Left renal cortex interstitium (tissue), 4 donors: ENCODE measurements around the gene KANSL3. TPM values are rescaled to one million over a fixed set of nuclear protein-coding genes. Genes with fewer than 3 reads are reported as not detected.
"Not testable (repeated sequence)": the region's sequence is repeated elsewhere in the genome, so short reads cannot be mapped to it uniquely, and the experiment has no call there.

Source experiments
- DNase-seq, 4 donors: peaks; one replicate each; pipeline ENCODE4 v3.0.0-alpha.2; 2013; ENCODE audit warnings: low read depth in 4 of 4, low spot score in 2 of 4, missing footprints in 1 of 4
- polyA plus RNA-seq, 4 donors: library from polyadenylated mRNA; unstranded; fragments of 120-200 nt; gene quantifications; one replicate each; pipeline ENCODE4 v1.2.1, GENCODE V29; 2013; ENCODE audit not compliant: insufficient read length in 4 of 4

Gene KANSL3
- 10 to 100 TPM; 48.1 to 63.8 (median 55.9) TPM for polyA plus RNA-seq

- DNase-seq: peak; percentile 85 to 90 (median 88)
These were observed at the start of gene KANSL3 for GRCh38 chr2:96638144-96639121. TSS of gene KANSL3 (minus strand) at chr2:96638312. CDS start at chr2:96637135, 1,177 bp downstream.

GRCh38 chr2:96687266-96687665 is 49.2 kb upstream of the KANSL3 start:
- no peak for DNase-seq

GRCh38 chr2:96685577-96686459 is 47.7 kb upstream of the KANSL3 start:
- DNase-seq: no peak

- DNase-seq: no peak
These were observed 46.9 kb upstream of the KANSL3 start for GRCh38 chr2:96684883-96685576.

- DNase-seq: no peak
These were observed 46.1 kb upstream of the KANSL3 start for GRCh38 chr2:96683972-96684820.

- no peak for DNase-seq
These were observed 45.2 kb upstream of the KANSL3 start for GRCh38 chr2:96683307-96683706.

- no peak for DNase-seq
These were observed 43.4 kb upstream of the KANSL3 start for GRCh38 chr2:96681540-96681939.

GRCh38 chr2:96680561-96681141 is 42.5 kb upstream of the KANSL3 start:
- DNase-seq: no peak

DNA sequence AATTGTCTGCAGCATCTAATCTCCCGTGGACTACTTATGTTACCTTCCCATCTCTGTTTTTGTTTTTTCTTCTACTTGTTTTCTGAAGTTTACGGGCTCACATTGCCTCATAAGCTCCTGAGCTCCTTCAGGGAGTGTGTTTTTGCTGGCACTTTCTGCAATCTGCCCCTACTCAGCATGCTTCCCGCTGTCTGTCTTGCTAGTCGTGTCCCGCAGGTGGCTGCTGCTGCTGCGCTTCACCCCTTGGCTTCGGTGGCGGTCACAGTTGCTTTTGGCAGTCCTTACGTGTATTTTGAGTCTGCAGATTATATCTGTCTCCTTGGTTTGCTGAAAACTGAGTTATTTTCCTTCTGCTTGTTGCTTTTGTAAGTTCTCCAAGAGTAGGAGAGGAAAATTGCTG is 41.7 kb upstream of the KANSL3 start:
- DNase-seq: no peak

- no peak for DNase-seq
These were observed 31.6 kb upstream of the KANSL3 start for GRCh38 chr2:96669539-96670215.

GRCh38 chr2:96668771-96669170 is 30.7 kb upstream of the KANSL3 start:
- DNase-seq: no peak

DNA sequence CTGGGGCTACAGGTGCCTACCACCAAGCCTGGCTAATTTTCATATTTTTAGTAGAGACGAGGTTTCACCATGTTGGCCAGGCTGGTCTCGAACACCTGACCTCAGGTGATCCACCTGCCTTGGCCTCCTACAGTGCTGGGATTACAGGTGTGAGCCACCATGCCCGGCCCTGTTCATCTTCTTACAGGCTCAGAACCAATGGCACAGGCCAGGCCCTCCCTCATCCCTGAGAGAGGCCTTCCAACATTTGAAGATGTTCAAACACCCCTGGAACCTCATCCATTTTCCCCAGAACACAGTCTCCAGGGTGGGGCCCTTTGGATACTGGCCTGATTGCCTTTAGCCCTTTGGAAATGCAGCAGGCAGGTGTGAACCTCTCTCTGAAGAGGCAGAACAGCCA is 27.6 kb upstream of the KANSL3 start:
- DNase-seq: not testable (repeated sequence)

DNA sequence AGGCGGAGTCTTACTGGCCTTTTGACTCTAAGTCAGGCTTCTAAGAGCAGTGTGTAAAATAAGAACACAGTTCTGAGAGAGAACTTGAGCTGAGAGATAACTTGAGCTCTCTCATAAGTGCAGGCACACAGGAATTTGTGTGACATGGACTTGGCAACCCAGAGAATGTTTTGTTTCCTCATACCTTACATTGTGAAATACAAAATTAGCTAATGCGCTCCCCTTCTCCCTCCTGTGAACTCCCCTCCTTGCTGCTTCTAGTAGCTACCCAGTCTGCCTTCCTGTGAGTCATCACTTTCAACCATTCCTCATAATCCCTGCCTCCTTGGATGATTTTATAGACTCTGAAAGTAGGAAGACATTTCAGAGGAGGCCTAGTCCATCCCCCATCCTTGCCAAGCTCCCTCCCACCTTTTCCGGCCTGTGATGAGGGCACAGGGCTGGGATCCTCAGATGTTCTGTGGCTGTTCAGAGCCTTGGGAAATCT is 27.0 kb upstream of the KANSL3 start:
- no peak for DNase-seq

DNA sequence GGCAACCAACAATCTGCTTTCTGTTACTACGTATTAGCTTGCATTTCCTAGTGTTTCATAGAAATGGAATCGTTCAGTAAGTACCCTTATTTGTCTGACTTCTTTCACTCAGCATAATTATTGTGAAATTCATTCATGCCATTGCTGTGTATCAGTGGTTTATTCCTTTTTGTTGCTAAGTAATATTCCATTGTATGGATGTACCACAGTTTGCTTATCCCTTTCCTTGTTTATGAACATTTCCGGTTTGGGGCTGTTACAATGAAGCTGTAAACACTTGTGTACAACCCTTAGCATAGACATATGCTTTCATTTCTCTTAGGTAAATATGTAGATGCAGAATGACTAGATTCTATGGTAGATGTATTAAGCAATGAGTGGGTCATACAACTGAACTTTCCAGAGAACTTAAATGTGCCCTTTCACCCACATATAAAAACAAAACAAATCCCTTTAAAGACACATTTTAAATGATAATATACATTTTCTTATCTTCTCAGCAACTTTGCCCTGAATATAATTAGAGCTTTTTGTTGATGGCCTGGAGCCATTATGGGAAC is 26.3 kb upstream of the KANSL3 start:
- no peak for DNase-seq

DNA sequence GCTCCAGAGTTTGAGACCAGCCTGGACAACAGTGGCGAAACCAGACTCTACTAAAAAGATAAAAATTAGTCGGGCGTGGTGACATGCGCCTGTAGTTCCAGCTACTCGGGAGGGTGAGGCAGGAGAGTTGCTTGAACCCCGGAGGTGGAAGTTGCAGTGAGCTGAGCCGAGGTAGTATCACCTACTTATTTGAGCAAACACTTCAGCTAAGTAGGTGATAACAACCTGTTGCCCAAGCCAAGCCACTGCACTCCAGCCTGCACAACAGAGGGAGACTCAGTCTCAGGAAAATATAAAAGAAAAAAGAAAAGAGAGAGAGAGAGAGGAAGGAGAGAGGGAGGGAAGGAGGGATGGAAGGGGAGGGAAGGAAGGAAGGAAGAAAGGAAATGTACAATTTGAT is 25.7 kb upstream of the KANSL3 start:
- DNase-seq: no peak

DNA sequence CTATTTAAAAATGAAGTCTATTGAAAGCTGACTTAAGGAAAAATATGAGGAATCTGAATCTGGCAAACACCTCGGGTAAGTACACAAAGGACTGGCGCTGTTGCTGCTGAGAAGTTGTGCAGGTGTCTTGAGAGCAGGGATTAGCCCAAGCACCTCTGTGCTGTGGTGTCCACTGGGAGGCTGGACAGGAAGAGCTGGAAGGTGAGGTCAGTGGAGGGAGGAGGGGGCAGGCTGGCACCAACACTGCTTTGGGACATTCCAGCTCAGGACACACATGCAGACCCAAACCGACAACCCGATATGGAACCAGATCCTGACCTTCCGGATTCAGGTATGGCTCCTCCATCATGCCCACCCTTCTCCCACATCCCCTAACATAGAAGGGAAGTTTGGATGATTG is 25.1 kb upstream of the KANSL3 start:
- no peak for DNase-seq

DNA sequence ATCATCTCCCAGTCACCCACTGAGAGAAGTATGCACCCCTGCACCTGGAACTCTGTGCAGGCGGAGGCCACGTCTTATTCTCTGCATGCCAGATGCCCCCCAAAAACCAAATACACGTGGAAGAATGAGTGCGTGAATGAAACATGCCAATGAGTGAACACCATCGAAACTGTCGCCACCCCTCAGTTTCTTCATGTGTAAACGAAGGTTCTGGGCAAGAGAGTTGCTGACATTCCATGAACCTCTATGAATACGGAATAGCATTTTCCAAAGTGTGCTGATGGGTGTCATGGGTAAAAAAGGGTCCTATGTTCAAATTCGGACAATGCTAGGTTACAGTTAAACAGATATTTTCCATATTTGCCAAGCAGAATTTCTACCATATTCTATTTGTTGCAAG is 24.2 kb upstream of the KANSL3 start:
- DNase-seq: no peak

DNA sequence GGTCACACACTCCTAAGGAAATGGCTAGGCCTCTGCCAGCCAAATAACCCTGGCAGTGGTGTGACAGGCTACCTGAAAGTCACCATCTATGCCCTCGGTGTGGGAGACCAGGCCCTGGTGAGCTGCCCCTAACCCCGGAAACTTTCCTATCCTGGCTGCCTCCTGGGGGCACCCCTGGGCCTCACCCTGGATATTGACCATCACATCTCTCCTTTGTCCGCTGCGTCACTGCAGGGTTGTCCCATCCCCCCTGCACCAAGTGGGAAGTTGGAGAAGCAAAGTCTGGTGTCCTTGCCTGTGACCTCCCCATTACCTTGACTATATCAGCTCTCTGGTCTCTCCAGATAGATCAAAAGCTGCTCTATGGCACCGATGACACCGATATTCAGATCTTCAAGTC is 23.2 kb upstream of the KANSL3 start:
- no peak for DNase-seq
